ENCODE data around the gene ALDH7A1. TPM values are rescaled to one million over a fixed set of nuclear protein-coding genes. Genes with fewer than 3 reads are reported as not detected.
A peak's percentile ranks its signal among the peaks of the same experiment; 100 is the strongest.

ALDH7A1 gene
- total RNA-seq, 1 donor from 2014 or later: 30.5 TPM

- H3K27me3 ChIP-seq (ENCODE audit: low read depth): no peaks in the 10 kb centered on the region
- intact Hi-C loops (cut with micrococcal nuclease): no loop called here
- H3K9me3 ChIP-seq (replicated peaks): no peaks in the 10 kb centered on the region
- H3K27ac ChIP-seq (replicated peaks): peak overlapping the region; percentile 85
- no peaks in the 10 kb centered on the region for H3K36me3 ChIP-seq
- peaks cover 33% of the 10 kb centered on the region for H3K4me1 ChIP-seq
- H3K4me3 ChIP-seq: no peak overlapping the region
- no peak for TF ChIP-seq CTCF (IDR thresholded peaks at IDR 0.05; ENCODE audit: borderline replicate concordance)
- DNase-seq: no peak
Observed at GRCh38 chr5:126526493-126526892, 68.5 kb downstream of the ALDH7A1 start.

- Histone ChIP-seq H3K36me3 (no peaks in the 10 kb centered on the region), H3K27ac (replicated peaks) (peak overlapping the region; percentile 85), H3K9me3 (replicated peaks) (no peaks in the 10 kb centered on the region), H3K27me3 (ENCODE audit: low read depth) (no peaks in the 10 kb centered on the region), H3K4me3 (no peak overlapping the region), H3K4me1 (peaks cover 31% of the 10 kb centered on the region)
- no peak for TF ChIP-seq CTCF (IDR thresholded peaks at IDR 0.05; ENCODE audit: borderline replicate concordance)
- intact Hi-C loops (cut with micrococcal nuclease): no loop called here
- DNase-seq: peak; percentile 76
Observed at GRCh38 chr5:126525630-126526245, 69.3 kb downstream of the ALDH7A1 start.

- intact Hi-C loops (cut with micrococcal nuclease): no loop called here
- Histone ChIP-seq H3K36me3 (no peaks in the 10 kb centered on the region), H3K27ac (replicated peaks) (peak overlapping the region; percentile 85), H3K4me3 (no peak overlapping the region), H3K9me3 (replicated peaks) (no peaks in the 10 kb centered on the region), H3K27me3 (ENCODE audit: low read depth) (no peaks in the 10 kb centered on the region), H3K4me1 (peaks cover 46% of the 10 kb centered on the region)
- DNase-seq: no peak
- no peak for TF ChIP-seq CTCF (IDR thresholded peaks at IDR 0.05; ENCODE audit: borderline replicate concordance)
Observed at GRCh38 chr5:126523818-126524510, 71.1 kb downstream of the ALDH7A1 start.

- H3K4me3 ChIP-seq: no peak overlapping the region
- H3K27ac ChIP-seq (replicated peaks): peak overlapping the region; percentile 79
- intact Hi-C loops (cut with micrococcal nuclease): no loop called here
- H3K9me3 ChIP-seq (replicated peaks): no peaks in the 10 kb centered on the region
- H3K4me1 ChIP-seq: peaks cover 46% of the 10 kb centered on the region
- no peak for DNase-seq
- no peak for TF ChIP-seq CTCF (IDR thresholded peaks at IDR 0.05; ENCODE audit: borderline replicate concordance)
- H3K27me3 ChIP-seq (ENCODE audit: low read depth): no peaks in the 10 kb centered on the region
- no peaks in the 10 kb centered on the region for H3K36me3 ChIP-seq
Observed at GRCh38 chr5:126521130-126521529, 73.9 kb downstream of the ALDH7A1 start.

DNA sequence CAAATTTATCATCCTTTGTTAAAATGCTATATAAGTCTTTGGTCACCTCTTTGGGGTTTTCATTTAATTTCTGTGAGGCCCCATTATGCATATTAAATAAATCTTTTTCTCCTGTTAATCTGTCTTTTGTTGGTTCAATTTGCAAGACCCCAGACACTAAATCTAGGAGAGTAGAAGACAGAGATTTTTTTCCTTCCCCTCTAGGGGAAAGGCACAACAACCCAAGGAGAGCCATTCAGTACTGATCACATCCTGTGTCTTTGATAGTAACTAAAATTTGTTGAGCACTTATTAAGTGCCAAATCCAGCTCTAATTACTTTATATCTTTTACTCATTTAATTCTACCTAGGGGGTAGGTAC is 74.4 kb downstream of the ALDH7A1 start:
- Histone ChIP-seq H3K36me3 (no peaks in the 10 kb centered on the region), H3K27ac (replicated peaks) (peak overlapping the region; percentile 79), H3K4me3 (no peak overlapping the region), H3K9me3 (replicated peaks) (no peaks in the 10 kb centered on the region), H3K4me1 (peaks cover 46% of the 10 kb centered on the region), H3K27me3 (ENCODE audit: low read depth) (no peaks in the 10 kb centered on the region)
- DNase-seq: no peak
- no peak for TF ChIP-seq CTCF (IDR thresholded peaks at IDR 0.05; ENCODE audit: borderline replicate concordance)
- intact Hi-C loops (cut with micrococcal nuclease): no loop called here

Data from left ventricle myocardium inferior (tissue), 1 donor.